HG02588 (cell line): ENCODE results near the gene DDX1.

Source experiments
- ATAC-seq: cut with Tn5 transposase; IDR thresholded peaks from one replicate; pipeline ENCODE4 v1.9.1; 2021; ENCODE audit warnings: mild to moderate bottlenecking, moderate library complexity; ENCODE audit not compliant: unreplicated experiment

DDX1 gene

GRCh38 chr2:15658911-15659310 is 67.2 kb downstream of the DDX1 start:
- no peak for ATAC-seq

- ATAC-seq: no peak
These were observed 69.0 kb downstream of the DDX1 start for GRCh38 chr2:15660491-15661294.

GRCh38 chr2:15661295-15661569 is 69.6 kb downstream of the DDX1 start:
- ATAC-seq: no peak

- no peak for ATAC-seq
These were observed 70.4 kb downstream of the DDX1 start for GRCh38 chr2:15662026-15662425.

GRCh38 chr2:15662579-15662978 is 70.9 kb downstream of the DDX1 start:
- no peak for ATAC-seq

- no peak for ATAC-seq
These were observed 72.1 kb downstream of the DDX1 start for GRCh38 chr2:15663802-15664201.

- no peak for ATAC-seq
These were observed 72.8 kb downstream of the DDX1 start for GRCh38 chr2:15664273-15665066.

- no peak for ATAC-seq
These were observed 73.6 kb downstream of the DDX1 start for GRCh38 chr2:15665067-15665942.

- ATAC-seq: no peak
These were observed 74.3 kb downstream of the DDX1 start for GRCh38 chr2:15665943-15666460.

GRCh38 chr2:15666861-15667808 is 75.5 kb downstream of the DDX1 start:
- no peak for ATAC-seq

- no peak for ATAC-seq
These were observed 76.3 kb downstream of the DDX1 start for GRCh38 chr2:15667809-15668556.

- no peak for ATAC-seq
These were observed 77.1 kb downstream of the DDX1 start for GRCh38 chr2:15668611-15669305.

GRCh38 chr2:15669375-15669910 is 77.8 kb downstream of the DDX1 start:
- no peak for ATAC-seq

GRCh38 chr2:15670469-15670868 is 78.8 kb downstream of the DDX1 start:
- ATAC-seq: no peak

- no peak for ATAC-seq
These were observed 79.3 kb downstream of the DDX1 start for GRCh38 chr2:15670981-15671380.

- ATAC-seq: no peak
These were observed 79.7 kb downstream of the DDX1 start for GRCh38 chr2:15671409-15671808.

GRCh38 chr2:15671842-15672815 is 80.5 kb downstream of the DDX1 start:
- ATAC-seq: no peak
